IMR-90 (cell line): Measurements from ENCODE around the gene ADH6. TPM values are rescaled to one million over a fixed set of nuclear protein-coding genes. Genes with fewer than 3 reads are reported as not detected.
A peak's percentile ranks its signal among the peaks of the same experiment; 100 is the strongest.

Experiments
- ATAC-seq: fragments of 200-7000 bp; cut with Tn5 transposase; 2 replicates; pipeline ENCODE4 v1.9.1; 2020; ENCODE audit warnings: low read depth, mild to moderate bottlenecking, moderate library complexity
- BruUV-seq: library from RNA; stranded (reverse); fragments of 400-500 nt; replicated peaks from 2 replicates; lab custom pipeline; 2021; lab: Mats Ljungman, UMichigan
- CTCF ChIA-PET: fragments of 300-600 bp; formaldehyde crosslinking; extraction: SDS; loops from one replicate; lab custom pipeline; 2021; ENCODE audit warnings: antibody characterized with exemption; lab: Yijun Ruan, JAX
- POLR2A ChIA-PET: fragments of 300-600 bp; sonication (Branson Sonifier 250); formaldehyde crosslinking; loops from one replicate; lab custom pipeline; 2022; ENCODE audit warnings: antibody characterized with exemption; ENCODE audit not compliant: unreplicated experiment; lab: Charles Lee
- DNase-seq: peaks from one replicate; pipeline ENCODE4 v3.0.0; 2013
- H2AFZ ChIP-seq: replicated peaks from 2 replicates; pipeline ENCODE3; 2013; ENCODE audit warnings: low read length, mild to moderate bottlenecking; ENCODE audit not compliant: poor library complexity
- H2AK5ac ChIP-seq: 2 replicates; pipeline ENCODE4 v1.6.1; 2013; ENCODE audit warnings: low read depth, low read length, inconsistent platforms
- H2AK9ac ChIP-seq: replicated peaks from 2 replicates; pipeline ENCODE3; 2013; ENCODE audit warnings: mild to moderate bottlenecking, low read depth, low read length, moderate library complexity; ENCODE audit not compliant: poor library complexity
- H2BK120ac ChIP-seq: 2 replicates; pipeline ENCODE4 v1.6.1; 2013; ENCODE audit warnings: low read depth, low read length, inconsistent platforms
- H2BK15ac ChIP-seq: 3 replicates; pipeline ENCODE4 v1.6.1; 2013; ENCODE audit warnings: low read depth, low read length, inconsistent platforms
- H2BK20ac ChIP-seq: 2 replicates; pipeline ENCODE4 v1.6.1; 2013; ENCODE audit warnings: low read depth, mild to moderate bottlenecking, inconsistent platforms, low read length, moderate library complexity
- H2BK5ac ChIP-seq: 2 replicates; pipeline ENCODE4 v1.6.1; 2013; ENCODE audit warnings: mild to moderate bottlenecking, low read depth, low read length, inconsistent platforms; ENCODE audit not compliant: poor library complexity, severe bottlenecking
- H3K14ac ChIP-seq: replicated peaks from 2 replicates; pipeline ENCODE4 v1.6.1; 2013; ENCODE audit warnings: low read depth, low read length, inconsistent platforms
- H3K18ac ChIP-seq: 2 replicates; pipeline ENCODE4 v1.6.1; 2013; ENCODE audit warnings: low read depth, low read length, control low read depth
- H3K23ac ChIP-seq: 2 replicates; pipeline ENCODE4 v1.6.1; 2013; ENCODE audit warnings: low read depth, low read length, inconsistent platforms
- H3K27ac ChIP-seq: 2 replicates; pipeline ENCODE4 v1.5.1; 2013; ENCODE audit warnings: mild to moderate bottlenecking, control low read depth, low read length; ENCODE audit not compliant: insufficient read depth
- H3K27me3 ChIP-seq: 2 replicates; pipeline ENCODE4 v1.6.1; 2013; ENCODE audit warnings: low read length; ENCODE audit not compliant: control insufficient read depth, insufficient read depth
- H3K36me3 ChIP-seq: 2 replicates; pipeline ENCODE4 v1.6.1; 2013; ENCODE audit warnings: low read length, mixed read lengths; ENCODE audit not compliant: control insufficient read depth, insufficient read depth
- H3K4ac ChIP-seq: 2 replicates; pipeline ENCODE4 v1.6.1; 2013; ENCODE audit warnings: low read depth, low read length, inconsistent platforms
- H3K4me1 ChIP-seq: 2 replicates; pipeline ENCODE4 v1.6.1; 2013; ENCODE audit warnings: low read length, mixed read lengths; ENCODE audit not compliant: control insufficient read depth, insufficient read depth
- H3K4me2 ChIP-seq: 2 replicates; pipeline ENCODE4 v1.6.1; 2013; ENCODE audit warnings: low read depth, mild to moderate bottlenecking, control low read depth, low read length, moderate library complexity
- H3K4me3 ChIP-seq: 2 replicates; pipeline ENCODE4 v1.5.1; 2013; ENCODE audit warnings: low read depth, mild to moderate bottlenecking, control low read depth, low read length, moderate library complexity; ENCODE audit not compliant: insufficient read depth
- H3K56ac ChIP-seq: 2 replicates; pipeline ENCODE4 v1.6.1; 2013; ENCODE audit warnings: low read length, inconsistent platforms; ENCODE audit not compliant: insufficient read depth; ENCODE audit errors: extremely low read depth
- H3K79me1 ChIP-seq, 2 experiments: 2 replicates each; pipeline ENCODE4 v1.6.1; 2013; ENCODE audit warnings: low read length in 2 of 2, inconsistent platforms in 1 of 2, low read depth in 1 of 2
- H3K9ac ChIP-seq: 2 replicates; pipeline ENCODE4 v1.6.1; 2013; ENCODE audit warnings: low read depth, low read length, control low read depth
- H3K9me1 ChIP-seq: 2 replicates; pipeline ENCODE4 v1.6.1; 2013; ENCODE audit warnings: low read length, inconsistent platforms; ENCODE audit not compliant: insufficient read depth
- H3K9me3 ChIP-seq: 2 replicates; pipeline ENCODE4 v1.6.1; 2013; ENCODE audit warnings: low read length; ENCODE audit not compliant: control insufficient read depth, insufficient read depth
- H4K20me1 ChIP-seq: 2 replicates; pipeline ENCODE4 v1.6.1; 2013; ENCODE audit warnings: low read length, inconsistent platforms; ENCODE audit not compliant: insufficient read depth
- H4K5ac ChIP-seq: 2 replicates; pipeline ENCODE4 v1.6.1; 2013; ENCODE audit warnings: mild to moderate bottlenecking, low read depth, low read length, control low read depth
- H4K8ac ChIP-seq, 2 experiments: 2 replicates each; pipeline ENCODE4 v1.6.1; 2013; ENCODE audit warnings: low read depth in 2 of 2, low read length in 2 of 2, control low read depth in 1 of 2, inconsistent platforms in 1 of 2
- H4K91ac ChIP-seq: 2 replicates; pipeline ENCODE4 v1.6.1; 2013; ENCODE audit warnings: low read depth, low read length, inconsistent platforms; ENCODE audit not compliant: insufficient read depth
- BHLHE40 ChIP-seq: fragments of 150-350 bp; IDR thresholded peaks from 2 replicates; pipeline ENCODE4 v1.6.1; 2016; ENCODE audit warnings: mild to moderate bottlenecking, low read depth, low read length
- CEBPB ChIP-seq: IDR thresholded peaks from 2 replicates; pipeline ENCODE4 v1.6.1; 2012; ENCODE audit warnings: low read depth, low read length, improper control_type of control experiment
- CHD1 ChIP-seq: IDR thresholded peaks from 2 replicates; pipeline ENCODE4 v1.6.1; 2012; ENCODE audit warnings: low read depth, low read length, improper control_type of control experiment
- CTCF ChIP-seq: conservative IDR thresholded peaks from 2 replicates; pipeline ENCODE4 v1.5.1; 2012; ENCODE audit warnings: mild to moderate bottlenecking, low read depth, low read length, improper control_type of control experiment
- ELK1 ChIP-seq: fragments of 150-350 bp; IDR thresholded peaks from 2 replicates; pipeline ENCODE4 v1.6.1; 2016; ENCODE audit warnings: low read depth, mild to moderate bottlenecking, low read length, moderate library complexity, borderline replicate concordance
- FOS ChIP-seq: fragments of 150-350 bp; IDR thresholded peaks from 2 replicates; pipeline ENCODE4 v1.6.1; 2016; ENCODE audit warnings: low read depth, low read length
- MAFK ChIP-seq: IDR thresholded peaks from 2 replicates; pipeline ENCODE4 v1.6.1; 2012; ENCODE audit warnings: low read depth, low read length, improper control_type of control experiment
- MAZ ChIP-seq: IDR thresholded peaks from 2 replicates; pipeline ENCODE4 v1.6.1; 2012; ENCODE audit warnings: low read depth, mild to moderate bottlenecking, low read length, improper control_type of control experiment, moderate library complexity, borderline replicate concordance
- MXI1 ChIP-seq: IDR thresholded peaks from 2 replicates; pipeline ENCODE4 v1.6.1; 2012; ENCODE audit warnings: low read depth, mild to moderate bottlenecking, low read length, moderate library complexity, borderline replicate concordance
- NFE2L2 ChIP-seq: fragments of 150-350 bp; IDR thresholded peaks from 2 replicates; pipeline ENCODE4 v1.6.1; 2016; ENCODE audit warnings: low read depth, mild to moderate bottlenecking, low read length
- POLR2A ChIP-seq: IDR thresholded peaks from 2 replicates; pipeline ENCODE4 v1.6.1; 2012; ENCODE audit warnings: mild to moderate bottlenecking, low read depth, low read length
- RAD21 ChIP-seq: IDR thresholded peaks from 2 replicates; pipeline ENCODE4 v1.6.1; 2012; ENCODE audit warnings: low read length, improper control_type of control experiment
- RCOR1 ChIP-seq: IDR thresholded peaks from 2 replicates; pipeline ENCODE4 v1.6.1; 2012; ENCODE audit warnings: mild to moderate bottlenecking, low read length, improper control_type of control experiment; ENCODE audit not compliant: insufficient replicate concordance
- RFX5 ChIP-seq: IDR thresholded peaks from 2 replicates; pipeline ENCODE4 v1.8.0; 2012; ENCODE audit warnings: low read depth, mild to moderate bottlenecking, low read length, moderate library complexity
- SMC3 ChIP-seq: fragments of 150-350 bp; IDR thresholded peaks from 2 replicates; pipeline ENCODE4 v1.6.1; 2016; ENCODE audit warnings: low read depth, mild to moderate bottlenecking, antibody characterized with exemption, low read length, moderate library complexity
- USF2 ChIP-seq: fragments of 150-350 bp; IDR thresholded peaks from 2 replicates; pipeline ENCODE4 v1.6.1; 2017; ENCODE audit warnings: mild to moderate bottlenecking, antibody characterized with exemption, low read length, low read depth
- WGBS, 2 experiments: methylation state at CpG; one replicate each; pipeline versions ENCODE4 v1.1.5 to v1.1.7; 2013; ENCODE audit warnings: missing lambda C conversion rate in 2 of 2; ENCODE audit not compliant: insufficient read length in 1 of 2; ENCODE audit errors: extremely low coverage in 2 of 2; 5-methylcytosine and 5-hydroxymethylcytosine counted together
- dilution Hi-C: fragments of 300-500 bp; cut with HindIII; formaldehyde crosslinking; loops from one replicate; pipeline ENCODE4 v1.14.3; 2018; ENCODE audit warnings: low sequenced_read_pairs; ENCODE audit not compliant: unreplicated experiment
- in situ Hi-C: fragments of 300-500 bp; cut with MboI; formaldehyde crosslinking; loops from 3 replicates; pipeline ENCODE4 v1.14.3; 2019; ENCODE audit warnings: low sequenced_read_pairs, inconsistent platforms, mixed read lengths
- intact Hi-C: fragments of 100-400 bp; cut with micrococcal nuclease; formaldehyde crosslinking; loops from 2 replicates; pipeline ENCODE4 v1.10.0; 2022
- polyA plus RNA-seq, 3 experiments: library from polyadenylated mRNA; depleted of rRNA; stranded (reverse); fragments of >200 nt; gene quantifications; 2 replicates each; pipeline ENCODE4 v1.2.3, GENCODE V29; 2012; ENCODE audit warnings: low replicate concordance in 1 of 3
- total RNA-seq: library from RNA; depleted of rRNA; stranded (reverse); fragments of >200 nt; gene quantifications from 2 replicates; pipeline ENCODE4 v1.2.3, GENCODE V29; 2012

Gene ADH6
- total and polyA plus RNA-seq, 2 of the 4 experiments (the other 2 are of a cell fraction): not detected

GRCh38 chr4:99154658-99155342, 64.2 kb downstream of the ADH6 start:
- H2AFZ ChIP-seq: no peak overlapping the region
- no peak for TF ChIP-seq USF2
- no peak for TF ChIP-seq ELK1
- no peak for TF ChIP-seq FOS
- TF ChIP-seq POLR2A: no peak
- no peak for TF ChIP-seq NFE2L2
- TF ChIP-seq CTCF: no peak
- no peak for TF ChIP-seq MAFK
- TF ChIP-seq RAD21: no peak
- no peak for TF ChIP-seq BHLHE40
- TF ChIP-seq MAZ: no peak
- no peak for TF ChIP-seq SMC3
- no peak for TF ChIP-seq CHD1
- no peak for TF ChIP-seq RFX5
- TF ChIP-seq RCOR1: no peak
- no peak for TF ChIP-seq MXI1
- TF ChIP-seq CEBPB: no peak
- H3K4me3 ChIP-seq: no peak overlapping the region
- H3K56ac ChIP-seq: no peak overlapping the region
- no peaks in the 10 kb centered on the region for H4K20me1 ChIP-seq
- no peaks in the 10 kb centered on the region for H3K79me1 ChIP-seq
- no peak for ATAC-seq
- DNase-seq: no peak
- no peak overlapping the region for H2BK5ac ChIP-seq
- peaks cover 2% of the 10 kb centered on the region; the same call in 1 of the 2 replicates for H3K4me1 ChIP-seq
- ChIA-PET CTCF (no interaction called here), POLR2A (no interaction called here)
- no peak overlapping the region for H2BK20ac ChIP-seq
- TSS peak; percentile 44 for BruUV-seq
- dilution Hi-C loops (no loop called here), in situ Hi-C loops (no loop called here), intact Hi-C loops (no loop called here)
- H4K5ac ChIP-seq: no peak overlapping the region
- no peak overlapping the region for H3K27ac ChIP-seq
- no peak overlapping the region for H3K23ac ChIP-seq
- H4K91ac ChIP-seq: no peak overlapping the region
- no peak overlapping the region for H2AK9ac ChIP-seq
- H3K9me3 ChIP-seq: no peaks in the 10 kb centered on the region
- H2BK15ac ChIP-seq: no peak overlapping the region
- H3K18ac ChIP-seq: no peak overlapping the region
- H3K14ac ChIP-seq: no peak overlapping the region
- no peak overlapping the region for H2BK120ac ChIP-seq
- no peak overlapping the region for H2AK5ac ChIP-seq
- H3K4me2 ChIP-seq: no peak overlapping the region
- no peaks in the 10 kb centered on the region for H3K36me3 ChIP-seq
- no CpG with 5 or more reads among the region's 4 CpGs for WGBS, 2 experiments
- H3K4ac ChIP-seq: no peak overlapping the region
- no peak overlapping the region for H3K9ac ChIP-seq
- no peaks in the 10 kb centered on the region for H3K27me3 ChIP-seq
- no peaks in the 10 kb centered on the region for H3K9me1 ChIP-seq
- no peak overlapping the region for H4K8ac ChIP-seq
